ENCODE data around the gene EIF2S1.
"Not testable (repeated sequence)": the region's sequence is repeated elsewhere in the genome, so short reads cannot be mapped to it uniquely, and the experiment has no call there.

Gene EIF2S1

DNA sequence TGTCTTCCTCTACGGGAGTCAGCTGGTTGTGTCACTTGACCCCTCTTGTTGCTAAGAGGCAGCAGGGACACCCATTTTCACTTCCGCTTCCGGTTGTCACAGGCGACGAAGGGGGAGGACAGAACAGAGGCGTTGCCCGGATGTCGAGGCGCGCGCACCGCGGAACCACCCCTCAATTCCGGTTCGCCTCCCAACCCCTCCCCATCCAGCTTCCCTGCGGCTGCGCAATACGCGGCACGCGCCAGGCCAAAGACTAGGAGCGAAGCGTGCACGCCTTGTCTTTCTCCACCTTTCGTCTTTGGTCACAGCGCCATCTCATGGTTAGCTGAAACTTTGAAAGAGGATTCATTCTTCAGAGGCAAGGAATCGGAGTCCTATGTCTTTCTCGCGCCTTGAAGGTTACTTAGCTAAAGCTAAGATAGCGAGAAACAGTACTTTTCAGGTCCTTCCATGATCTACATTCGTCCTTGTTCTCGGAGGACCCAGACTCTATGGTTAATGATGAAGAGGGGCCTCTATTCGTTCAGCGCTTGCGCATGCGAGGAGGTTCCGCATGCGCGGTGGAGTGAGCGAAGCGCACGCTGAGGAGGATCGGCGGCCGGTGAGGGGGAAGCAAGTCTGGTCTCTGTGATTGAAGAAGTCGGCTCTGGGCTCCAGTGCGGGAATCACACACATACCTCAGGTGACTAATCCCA lies at the start of gene EIF2S1, which contains the start of gene ATP6V1D:
TSS of gene EIF2S1 (plus strand) at position 554 of the 695 bp plus-strand sequence. CDS start 4,440 bp downstream, outside the sequence.
TSS of gene ATP6V1D (minus strand) at position 30 of the 695 bp plus-strand sequence. CDS start 106 bp downstream, outside the sequence.
- peak within 1 kb of the TSS; percentile 97 for H3K27ac ChIP-seq
- TF ChIP-seq CTCF (conservative IDR thresholded peaks at IDR 0.05), result peak; percentile 91

DNA sequence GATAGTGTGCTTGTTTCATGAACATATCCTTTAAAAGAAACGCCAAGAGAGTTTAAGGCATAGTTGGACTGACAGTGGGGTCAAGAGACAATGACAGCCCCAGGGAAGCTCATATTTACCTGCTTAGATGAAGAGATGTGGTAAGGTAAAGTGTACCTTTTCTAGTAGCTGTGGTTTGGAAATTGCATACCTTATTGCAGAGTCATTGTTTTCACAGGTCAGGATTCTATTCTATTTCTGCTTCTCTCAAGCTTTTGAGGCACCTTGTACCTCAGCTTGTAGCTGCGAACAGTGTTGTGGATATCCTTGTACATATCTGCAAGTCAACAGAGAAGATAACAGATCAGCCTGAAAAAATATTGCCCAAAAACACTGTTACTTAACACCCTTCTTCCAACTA lies 48.3 kb upstream of the EIF2S1 start:
- no peak overlapping the region for H3K27ac ChIP-seq
- TF ChIP-seq CTCF (conservative IDR thresholded peaks at IDR 0.05), result no peak

- no peak for TF ChIP-seq CTCF (conservative IDR thresholded peaks at IDR 0.05)
- no peak overlapping the region for H3K27ac ChIP-seq
These were observed 47.0 kb upstream of the EIF2S1 start for GRCh38 chr14:67313153-67313552.

- no peak overlapping the region; the same call in 1 of the 2 replicates for H3K27ac ChIP-seq
- TF ChIP-seq CTCF (conservative IDR thresholded peaks at IDR 0.05), result no peak
These were observed 42.3 kb upstream of the EIF2S1 start for GRCh38 chr14:67317822-67318221.

DNA sequence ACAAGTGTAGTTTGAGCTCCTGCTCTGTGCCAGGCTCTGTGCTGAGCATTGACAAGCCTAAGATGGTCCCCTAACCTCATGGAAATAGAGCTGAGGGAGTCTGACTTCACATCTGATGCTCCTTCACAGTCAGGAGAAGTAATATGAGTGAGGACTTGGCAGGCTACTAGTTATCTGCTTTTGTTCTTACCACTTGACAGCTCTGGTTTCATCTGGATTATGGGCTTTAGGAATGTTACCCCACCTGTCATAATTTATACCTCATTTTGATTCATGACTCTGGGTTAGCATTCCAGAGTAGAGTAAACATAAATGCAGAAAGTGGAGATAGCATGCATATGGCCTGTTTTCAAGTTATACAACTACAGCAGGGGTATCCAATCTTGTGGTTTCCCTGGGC lies 41.0 kb upstream of the EIF2S1 start:
- no peak overlapping the region for H3K27ac ChIP-seq

DNA sequence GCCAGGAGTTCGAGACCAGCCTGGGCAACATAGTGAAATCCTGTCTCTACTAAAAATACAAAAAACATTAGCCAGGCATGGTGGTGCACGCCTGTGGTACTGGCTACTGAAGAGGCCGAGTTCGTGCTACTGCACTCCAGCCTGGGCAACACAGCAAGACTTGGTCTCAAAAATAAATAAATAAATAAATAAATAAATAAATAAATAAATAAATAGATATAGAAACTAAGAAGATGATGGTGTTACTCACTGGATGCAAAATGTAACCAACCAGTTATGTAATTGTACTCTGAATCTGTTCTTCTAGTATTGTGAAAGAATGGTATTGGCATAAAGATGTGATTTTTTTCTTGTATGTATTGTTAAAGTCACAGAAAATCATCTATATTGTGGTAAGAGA lies 30.5 kb upstream of the EIF2S1 start:
- not testable (repeated sequence) for H3K27ac ChIP-seq

More for the DNA sequence above, 41.0 kb upstream of the EIF2S1 start:
- no peak for TF ChIP-seq CTCF (conservative IDR thresholded peaks at IDR 0.05)

DNA sequence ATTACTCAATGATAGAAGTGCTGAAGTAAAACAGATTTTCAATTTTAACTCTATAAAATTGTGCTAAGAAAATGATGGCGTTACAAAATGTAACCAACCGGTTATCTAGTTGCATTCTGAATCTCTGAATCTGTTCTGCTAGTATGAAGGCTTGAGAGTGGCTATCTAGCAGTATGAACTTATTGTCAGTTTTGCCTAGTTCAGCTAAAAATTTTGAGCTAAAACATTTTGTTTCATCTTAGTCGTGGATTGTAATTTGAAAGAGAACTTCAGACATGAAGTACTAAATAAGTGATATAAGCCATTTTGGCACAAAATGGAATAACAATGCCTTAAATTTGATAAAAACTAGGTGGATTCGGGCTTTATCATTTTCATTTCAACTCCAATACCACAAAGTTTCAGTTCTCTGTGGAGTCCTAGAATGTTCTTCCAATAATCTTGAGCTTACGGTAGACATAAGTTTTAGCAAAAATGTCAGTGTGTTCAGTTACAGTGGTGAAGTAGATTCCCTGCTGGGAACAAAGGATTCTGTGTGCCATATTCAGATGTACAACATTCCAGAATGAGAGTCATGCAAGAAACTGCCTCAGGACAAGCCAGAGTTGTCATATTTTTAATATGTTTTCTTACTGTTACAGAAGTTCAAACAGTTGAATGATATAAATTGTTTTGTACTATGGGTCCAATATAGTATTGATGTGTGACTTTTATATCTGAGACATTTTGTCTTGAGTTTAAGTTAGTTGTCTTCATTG lies 28.6 kb upstream of the EIF2S1 start:
- no peak overlapping the region for H3K27ac ChIP-seq
- TF ChIP-seq CTCF (conservative IDR thresholded peaks at IDR 0.05), result no peak

DNA sequence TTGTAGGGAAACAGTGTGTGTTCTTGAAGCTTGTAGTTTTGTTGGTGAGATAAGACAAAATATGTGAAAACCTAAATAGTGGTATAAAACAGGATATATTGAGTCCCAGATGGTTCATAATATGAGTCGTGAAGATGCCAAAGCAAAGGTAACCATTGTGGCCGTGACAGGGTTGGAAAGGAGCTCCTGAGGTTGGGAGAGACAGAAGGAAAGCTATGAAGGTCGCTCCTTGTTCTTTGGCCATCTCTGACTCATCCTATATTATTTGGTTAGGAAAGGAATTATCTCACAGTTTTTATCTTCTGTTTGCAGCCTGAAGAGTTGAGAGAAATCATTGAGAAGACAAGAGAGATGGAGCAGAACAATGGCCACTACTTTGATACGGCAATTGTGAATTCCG lies 27.7 kb upstream of the EIF2S1 start:
- TF ChIP-seq CTCF (conservative IDR thresholded peaks at IDR 0.05), result no peak
- H3K27ac ChIP-seq, result no peak overlapping the region
